KBM-7 (cell line): Measurements from ENCODE around the gene LIFR.
A peak's percentile ranks its signal among the peaks of the same experiment; 100 is the strongest.
"Not testable (repeated sequence)": the region's sequence is repeated elsewhere in the genome, so short reads cannot be mapped to it uniquely, and the experiment has no call there.

Source experiments
- DNase-seq: peaks from one replicate; pipeline ENCODE4 v3.0.0-alpha.2; 2015
- in situ Hi-C: fragments of 300-500 bp; cut with MboI; formaldehyde crosslinking; loops from 2 replicates; pipeline ENCODE4 v1.14.3; 2020; ENCODE audit warnings: low sequenced_read_pairs, low pct_unique_long_range_greater_than_20kb, mixed read lengths

The LIFR gene

DNA sequence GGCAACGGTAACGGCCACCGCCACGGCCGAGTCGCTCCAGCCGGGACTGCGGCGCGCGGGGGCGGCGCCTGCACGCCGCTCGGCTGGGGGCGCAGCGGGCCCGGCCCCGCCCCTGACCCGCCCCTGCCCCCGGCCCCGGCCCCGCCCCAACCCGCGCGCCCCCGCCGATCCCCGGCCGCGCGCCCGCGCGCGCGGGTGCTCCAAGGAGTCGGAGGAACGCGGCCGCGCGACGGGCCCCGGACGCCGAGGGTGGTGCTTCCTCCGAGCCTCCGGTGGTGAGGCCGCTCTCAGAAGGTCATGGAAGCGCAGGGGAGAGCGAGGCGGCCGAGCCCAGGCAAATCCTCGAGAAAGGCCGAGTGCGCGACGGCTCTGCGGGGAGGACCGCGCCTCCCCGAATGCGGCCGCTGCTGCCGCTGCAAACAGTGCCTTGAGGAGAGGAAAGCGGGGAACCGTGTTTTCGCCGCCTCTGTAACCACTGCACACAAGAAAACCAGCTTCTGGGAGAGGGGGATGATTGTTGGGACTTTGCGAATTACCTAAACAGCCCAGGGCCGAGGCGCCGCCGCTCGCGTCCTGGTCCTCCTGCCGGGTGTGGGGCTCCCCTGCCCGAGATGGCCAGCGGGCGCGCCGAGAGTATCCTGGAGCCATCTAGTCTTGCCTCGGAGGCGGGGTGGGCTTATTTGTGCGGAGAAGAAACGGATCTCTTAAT, at the start of gene LIFR:
TSS of gene LIFR (minus strand) at position 48 of the 709 bp plus-strand sequence. CDS start 25,999 bp downstream, outside the sequence.
- in situ Hi-C loops: no loop called here
- peak; percentile 67 for DNase-seq

- no peak for DNase-seq
- in situ Hi-C loops: no loop called here
Measured at GRCh38 chr5:38605610-38606009, 49.2 kb upstream of the LIFR start.

- in situ Hi-C loops: no loop called here
- DNase-seq: no peak
Measured at GRCh38 chr5:38603691-38604090, 47.2 kb upstream of the LIFR start.

DNA sequence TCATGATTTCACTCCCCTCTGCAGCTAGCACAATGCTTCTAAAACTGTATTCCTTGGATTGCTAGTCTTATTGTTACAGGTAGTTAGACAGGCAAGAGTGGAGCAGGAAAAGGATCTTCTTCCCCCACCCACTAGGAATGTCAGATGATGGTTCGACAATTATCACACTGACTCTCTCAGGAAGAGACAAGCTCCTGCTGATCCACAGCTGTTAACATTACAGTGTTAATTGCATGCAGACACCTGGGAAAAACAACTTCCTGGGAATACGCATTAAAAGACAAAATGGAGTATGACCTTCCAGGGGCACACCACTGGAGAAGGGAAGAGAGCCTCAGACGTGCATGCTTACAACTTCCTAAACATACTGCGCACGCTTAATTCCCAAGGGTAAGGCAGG, 46.2 kb upstream of the LIFR start:
- DNase-seq: no peak
- in situ Hi-C loops: no loop called here

GRCh38 chr5:38601863-38602298, 45.4 kb upstream of the LIFR start:
- DNase-seq: no peak
- in situ Hi-C loops: no loop called here

DNA sequence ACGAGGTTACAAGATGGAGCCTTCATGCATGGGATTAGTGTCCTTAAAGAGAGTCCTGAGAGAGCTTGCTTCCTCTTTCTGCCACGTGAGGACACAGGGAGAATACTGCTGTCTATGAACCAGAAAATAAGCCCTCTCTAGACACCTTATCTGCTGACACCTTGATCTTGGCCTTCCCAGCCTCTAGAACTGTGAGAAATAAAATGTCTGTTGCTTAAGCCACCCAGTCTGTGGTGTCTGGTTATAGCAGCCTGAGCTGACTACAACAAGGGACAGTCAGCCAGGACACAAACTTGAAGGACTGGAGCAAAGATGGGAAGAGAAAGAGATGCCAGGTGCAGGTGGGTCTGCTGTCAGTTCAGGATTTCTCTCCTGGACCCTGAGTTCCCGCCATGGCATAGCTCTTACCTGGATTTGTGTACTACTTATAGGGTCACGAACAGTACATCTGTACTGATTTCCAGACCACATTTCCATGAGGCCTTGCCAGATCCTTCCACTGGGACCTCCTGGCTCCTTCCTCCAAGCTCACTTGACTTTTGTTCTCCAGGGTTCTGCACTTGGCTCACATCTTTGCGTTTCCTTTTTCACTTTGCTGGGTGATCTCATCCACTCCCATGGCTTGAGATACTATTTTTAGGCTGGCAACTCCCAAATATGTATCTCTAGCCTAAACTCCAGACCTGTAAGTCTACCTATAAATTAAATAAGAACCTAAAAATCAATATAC, 44.9 kb upstream of the LIFR start:
- in situ Hi-C loops: no loop called here
- no peak for DNase-seq

- in situ Hi-C loops: no loop called here
- DNase-seq: no peak
Measured at GRCh38 chr5:38600329-38601045, 44.0 kb upstream of the LIFR start.

- DNase-seq, in situ Hi-C loops: not testable (repeated sequence)
Measured at GRCh38 chr5:38599751-38600150, 43.3 kb upstream of the LIFR start.

DNA sequence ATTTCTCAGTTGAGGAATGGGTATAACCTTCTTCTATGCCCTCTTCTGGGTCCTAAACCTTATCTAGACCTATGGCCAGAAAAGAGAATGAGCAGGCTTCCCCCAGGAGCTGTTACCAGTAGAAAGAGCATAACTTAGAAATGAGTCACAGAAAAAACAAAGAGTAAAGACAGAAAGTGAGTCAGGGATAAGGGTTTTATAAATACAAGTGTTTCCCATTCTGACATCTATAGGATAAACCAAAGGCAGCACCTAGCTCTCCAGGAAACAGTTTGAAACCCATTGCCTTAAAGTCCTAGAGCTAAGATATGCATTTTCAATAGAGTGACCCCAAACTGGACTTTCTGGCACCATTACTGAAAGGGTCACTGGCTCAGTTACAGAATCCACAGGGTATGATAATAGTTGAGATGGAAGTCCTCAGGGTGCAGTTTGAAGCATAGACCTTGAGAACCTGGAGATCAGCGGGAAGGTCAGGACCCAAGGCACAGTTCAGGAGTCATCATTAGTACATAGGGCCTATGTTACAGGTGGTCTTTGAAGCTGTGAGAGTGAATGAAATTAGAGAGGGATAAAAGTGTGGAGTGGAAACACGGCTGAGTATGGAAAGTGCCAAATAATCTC, 42.7 kb upstream of the LIFR start:
- in situ Hi-C loops: no loop called here
- no peak for DNase-seq

DNA sequence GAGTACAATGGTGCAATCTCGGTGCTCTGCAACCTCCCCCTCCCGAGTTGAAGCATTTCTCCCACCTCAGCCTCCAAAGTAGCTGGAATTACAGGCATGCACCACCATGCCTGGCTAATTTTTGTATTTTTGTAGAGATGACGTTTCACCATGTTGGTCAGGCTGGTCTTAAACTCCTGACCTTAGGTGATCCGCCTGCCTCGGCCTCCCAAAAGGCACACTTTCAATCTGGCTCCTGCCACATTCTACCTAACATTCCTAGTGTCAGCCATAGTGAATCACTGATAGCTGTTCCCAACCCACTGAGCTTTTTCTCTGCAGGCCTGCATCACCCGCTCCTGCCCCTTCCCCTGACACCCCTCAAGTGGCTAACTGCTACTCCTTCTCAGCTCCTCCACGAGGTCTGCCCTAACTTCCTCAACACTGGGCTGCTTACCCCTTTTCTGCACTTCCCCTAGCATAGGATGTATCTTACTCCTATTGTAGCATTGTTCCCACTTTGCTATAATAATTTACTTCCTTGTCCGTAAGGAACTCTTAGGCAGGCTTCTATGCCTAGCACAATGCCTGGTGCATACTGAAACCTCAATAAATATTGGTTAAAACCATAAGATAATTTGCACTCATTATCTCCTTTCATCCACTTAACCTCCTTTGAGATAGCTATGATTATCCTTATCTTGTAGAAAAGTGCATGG, 42.0 kb upstream of the LIFR start:
- no peak for DNase-seq
- in situ Hi-C loops: no loop called here

DNA sequence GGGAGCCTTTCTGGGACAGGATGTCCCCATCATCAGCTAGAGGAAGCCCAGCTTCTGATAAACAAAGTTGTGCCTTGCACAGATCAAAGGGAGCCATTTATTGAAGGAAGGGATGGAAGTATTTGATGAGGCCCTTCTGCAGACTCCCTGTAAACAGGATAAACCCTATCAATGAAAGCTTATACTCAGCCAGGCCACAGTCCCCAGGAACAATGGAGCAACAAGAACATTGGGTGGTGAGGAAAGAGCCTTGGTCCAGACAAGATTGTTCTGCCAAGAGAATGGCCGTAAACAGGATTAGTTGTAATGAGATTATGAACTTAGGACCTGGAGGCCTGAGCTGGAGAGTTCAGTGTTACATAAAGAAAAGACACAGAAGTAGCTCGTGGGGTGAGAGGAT, 40.5 kb upstream of the LIFR start:
- no peak for DNase-seq
- in situ Hi-C loops: no loop called here

DNA sequence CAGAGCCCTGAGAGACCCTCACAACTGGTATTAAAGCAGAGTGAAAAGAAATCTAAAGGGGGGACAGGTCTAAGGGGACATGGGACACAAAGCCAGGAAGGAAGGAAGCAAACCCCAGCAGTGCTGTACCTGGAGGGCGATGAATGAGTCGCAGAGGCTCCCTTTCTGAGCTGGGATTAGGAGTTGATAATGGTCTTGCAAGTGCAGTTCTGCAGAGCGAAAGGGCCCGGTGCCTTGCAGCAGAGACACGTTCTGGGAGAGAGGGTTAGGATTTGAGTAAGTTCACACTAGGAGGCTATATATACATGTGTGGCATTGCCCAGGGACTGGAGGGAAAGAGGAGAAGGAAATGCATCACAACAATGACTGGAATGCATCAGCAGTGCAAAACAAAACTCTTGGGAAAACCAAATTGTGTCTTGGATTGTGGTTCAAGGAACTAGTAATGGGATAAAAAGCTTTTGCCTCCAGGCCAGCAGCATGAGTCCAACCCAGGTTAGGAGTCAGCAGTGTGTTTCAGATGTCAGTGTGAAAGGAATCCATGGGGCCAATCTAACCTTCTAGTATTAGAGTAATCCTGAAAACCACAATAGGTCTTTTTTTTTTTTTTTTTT, 38.8 kb upstream of the LIFR start:
- DNase-seq: no peak
- in situ Hi-C loops: no loop called here

DNA sequence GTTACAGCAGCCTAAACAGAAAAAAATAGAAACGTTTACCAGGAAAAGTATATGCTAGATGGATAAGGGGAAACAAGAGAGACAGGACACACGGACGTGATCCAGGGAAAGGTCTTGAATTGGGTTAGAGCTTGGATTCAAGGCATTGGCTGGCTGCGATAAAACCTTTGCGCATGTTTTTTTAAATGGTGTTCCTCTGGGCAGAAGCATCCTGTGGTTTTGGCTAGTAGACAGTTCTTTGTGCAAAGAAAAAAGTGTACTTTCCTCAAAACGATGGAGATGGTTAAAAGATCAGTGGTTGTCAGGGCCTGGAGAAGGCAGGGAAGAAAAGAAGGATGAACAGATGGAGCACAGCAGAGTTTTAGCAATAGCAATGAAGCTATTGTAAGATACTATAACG, 37.5 kb upstream of the LIFR start:
- in situ Hi-C loops: no loop called here
- no peak for DNase-seq

DNA sequence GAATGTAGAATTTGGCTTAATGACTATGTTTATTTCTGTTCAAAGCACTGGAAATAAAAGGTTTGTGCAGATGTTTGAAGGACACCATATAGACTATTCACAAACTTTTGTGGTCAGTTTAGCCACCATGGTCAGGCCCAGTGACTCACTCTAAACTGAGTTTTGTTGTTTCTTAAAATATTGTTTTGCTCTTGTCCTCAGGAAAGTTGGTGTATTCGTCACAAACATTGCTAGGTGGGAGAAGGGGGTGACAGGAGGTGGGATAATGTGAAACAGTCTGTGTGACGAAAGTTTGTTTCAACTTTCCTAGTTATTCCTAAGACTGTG, 35.0 kb upstream of the LIFR start:
- DNase-seq: no peak
- in situ Hi-C loops: no loop called here

- no peak for DNase-seq
- in situ Hi-C loops: no loop called here
Measured at GRCh38 chr5:38590838-38591522, 34.5 kb upstream of the LIFR start.

DNA sequence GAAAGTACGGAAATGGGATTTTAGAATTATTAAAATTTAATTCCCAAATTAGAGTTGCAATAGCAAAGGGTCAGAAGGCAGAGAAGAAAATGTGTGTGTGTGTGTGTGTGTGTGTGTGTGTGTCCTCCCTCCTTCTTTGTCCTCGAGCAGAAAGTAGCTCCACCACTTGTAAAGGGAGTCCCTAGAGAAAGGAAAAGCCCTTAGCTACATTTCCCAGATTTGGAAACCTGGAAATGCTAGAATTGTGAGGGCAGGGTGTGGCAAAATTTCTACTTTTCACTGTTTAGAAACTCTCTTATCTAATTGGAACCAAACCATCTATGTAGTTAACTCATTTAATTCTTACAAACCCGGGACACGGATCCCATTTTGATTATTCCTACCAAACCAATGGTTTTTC, 33.2 kb upstream of the LIFR start:
- in situ Hi-C loops: no loop called here
- no peak for DNase-seq

- in situ Hi-C loops: no loop called here
- DNase-seq: no peak
Measured at GRCh38 chr5:38585816-38586215, 29.4 kb upstream of the LIFR start.

DNA sequence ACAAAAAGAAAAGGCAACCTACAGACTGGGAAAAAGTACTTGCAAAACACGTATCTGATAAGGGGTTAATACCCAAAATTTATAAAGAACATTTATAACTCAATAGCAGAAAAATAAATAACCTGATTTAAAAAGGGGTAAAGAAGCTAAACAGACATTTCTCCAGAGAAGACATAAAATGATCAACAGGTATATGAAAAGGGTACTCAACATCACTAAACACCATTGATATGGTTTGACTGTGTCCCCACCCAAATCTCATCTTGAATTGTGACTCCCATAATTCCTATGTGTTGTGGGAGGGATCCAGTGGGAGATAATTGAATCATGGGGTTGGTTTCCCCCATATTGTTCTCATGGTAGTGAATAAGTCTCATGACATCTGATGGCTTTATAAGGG, 27.1 kb upstream of the LIFR start:
- in situ Hi-C loops: no loop called here
- no peak for DNase-seq

- in situ Hi-C loops: no loop called here
- no peak for DNase-seq
Measured at GRCh38 chr5:38582975-38583319, 26.5 kb upstream of the LIFR start.
